ENCODE data around the gene USP10. TPM values are rescaled to one million over a fixed set of nuclear protein-coding genes. Genes with fewer than 3 reads are reported as not detected.

The USP10 gene
- total RNA-seq, 1 donor from 2014 or later: 70.8 TPM

- no peak for DNase-seq (ENCODE audit: extremely low read depth, low read depth, low spot score)
These were observed 91.3 kb downstream of the USP10 start for GRCh38 chr16:84791088-84791487.

GRCh38 chr16:84791501-84791900 lies 91.7 kb downstream of the USP10 start:
- DNase-seq (ENCODE audit: extremely low read depth, low read depth, low spot score): no peak

GRCh38 chr16:84794186-84794585 lies 94.4 kb downstream of the USP10 start:
- no peak for DNase-seq (ENCODE audit: extremely low read depth, low read depth, low spot score)

- DNase-seq (ENCODE audit: extremely low read depth, low read depth, low spot score): no peak
These were observed 94.8 kb downstream of the USP10 start for GRCh38 chr16:84794626-84795025.

- no peak for DNase-seq (ENCODE audit: extremely low read depth, low read depth, low spot score)
These were observed 95.7 kb downstream of the USP10 start for GRCh38 chr16:84795329-84796053.

- no peak for DNase-seq (ENCODE audit: extremely low read depth, low read depth, low spot score)
These were observed 100.6 kb downstream of the USP10 start for GRCh38 chr16:84800158-84800978.

- DNase-seq (ENCODE audit: extremely low read depth, low read depth, low spot score): no peak
These were observed 103.3 kb downstream of the USP10 start for GRCh38 chr16:84803146-84803545.

GRCh38 chr16:84804326-84804725 lies 104.5 kb downstream of the USP10 start:
- no peak for DNase-seq (ENCODE audit: extremely low read depth, low read depth, low spot score)

- peak; percentile 64 for DNase-seq (ENCODE audit: extremely low read depth, low read depth, low spot score)
These were observed 106.6 kb downstream of the USP10 start for GRCh38 chr16:84806256-84806889.

- no peak for DNase-seq (ENCODE audit: extremely low read depth, low read depth, low spot score)
These were observed 107.1 kb downstream of the USP10 start for GRCh38 chr16:84806890-84807258.

- DNase-seq (ENCODE audit: extremely low read depth, low read depth, low spot score): no peak
These were observed 108.0 kb downstream of the USP10 start for GRCh38 chr16:84807776-84808175.

- no peak for DNase-seq (ENCODE audit: extremely low read depth, low read depth, low spot score)
These were observed 109.0 kb downstream of the USP10 start for GRCh38 chr16:84808826-84809225.

GRCh38 chr16:84810518-84811273 lies 110.9 kb downstream of the USP10 start:
- no peak for DNase-seq (ENCODE audit: extremely low read depth, low read depth, low spot score)

GRCh38 chr16:84811529-84811928 lies 111.7 kb downstream of the USP10 start:
- no peak for DNase-seq (ENCODE audit: extremely low read depth, low read depth, low spot score)

GRCh38 chr16:84813141-84813934 lies 113.5 kb downstream of the USP10 start:
- no peak for DNase-seq (ENCODE audit: extremely low read depth, low read depth, low spot score)

GRCh38 chr16:84815462-84815861 lies 115.7 kb downstream of the USP10 start:
- DNase-seq (ENCODE audit: extremely low read depth, low read depth, low spot score): no peak

GRCh38 chr16:84816023-84816422 lies 116.2 kb downstream of the USP10 start:
- DNase-seq (ENCODE audit: extremely low read depth, low read depth, low spot score): no peak

GRCh38 chr16:84816485-84816884 lies 116.7 kb downstream of the USP10 start:
- no peak for DNase-seq (ENCODE audit: extremely low read depth, low read depth, low spot score)

GRCh38 chr16:84817206-84817605 lies 117.4 kb downstream of the USP10 start:
- no peak for DNase-seq (ENCODE audit: extremely low read depth, low read depth, low spot score)

GRCh38 chr16:84817613-84818012 lies 117.8 kb downstream of the USP10 start:
- no peak for DNase-seq (ENCODE audit: extremely low read depth, low read depth, low spot score)

Data from glomerular endothelial cell (primary cell).